Stimulated activated naive B cell treated with anti-CD40 and anti-IgM and Interleukin-4, amounts not matched to agents 10 μg/mL and 1 μg/mL and 100 μg/mL, for 72 hours (primary cell): ENCODE results near the gene SDHAF1.
"Not testable (repeated sequence)": the region's sequence is repeated elsewhere in the genome, so short reads cannot be mapped to it uniquely, and the experiment has no call there.

ENCODE experiments used
- ATAC-seq, 2 donors: fragments of 150-1000 bp; cut with Tn5 transposase; replicated peaks; 2 replicates each; pipeline ENCODE4 v1.10.0; 2021; ENCODE audit warnings: moderate library complexity in 1 of 2
- DNase-seq: peaks from one replicate; pipeline ENCODE4 v3.0.0; 2021
- H3K27ac Mint-ChIP-seq: one replicate; pipeline ENCODE4 v1.8.0; 2022; ENCODE audit warnings: mild to moderate bottlenecking, mixed read lengths
- H3K27me3 Mint-ChIP-seq, 2 donors: one replicate each; pipeline ENCODE4 v1.8.0; 2022; ENCODE audit warnings: mixed read lengths in 2 of 2
- H3K36me3 Mint-ChIP-seq, 2 donors: one replicate each; pipeline ENCODE4 v1.8.0; 2022; ENCODE audit warnings: mixed read lengths in 2 of 2, mild to moderate bottlenecking in 1 of 2
- H3K4me1 Mint-ChIP-seq, 2 donors: one replicate each; pipeline ENCODE4 v1.8.0; 2022; ENCODE audit warnings: mixed read lengths in 2 of 2, mild to moderate bottlenecking in 1 of 2
- H3K4me3 Mint-ChIP-seq, 2 donors: one replicate each; pipeline ENCODE4 v1.8.0; 2022; ENCODE audit warnings: mild to moderate bottlenecking in 2 of 2, mixed read lengths in 2 of 2, moderate library complexity in 1 of 2
- H3K9me3 Mint-ChIP-seq, 2 donors: one replicate each; pipeline ENCODE4 v1.8.0; 2022; ENCODE audit warnings: mixed read lengths in 2 of 2, mild to moderate bottlenecking in 1 of 2

The SDHAF1 gene

DNA sequence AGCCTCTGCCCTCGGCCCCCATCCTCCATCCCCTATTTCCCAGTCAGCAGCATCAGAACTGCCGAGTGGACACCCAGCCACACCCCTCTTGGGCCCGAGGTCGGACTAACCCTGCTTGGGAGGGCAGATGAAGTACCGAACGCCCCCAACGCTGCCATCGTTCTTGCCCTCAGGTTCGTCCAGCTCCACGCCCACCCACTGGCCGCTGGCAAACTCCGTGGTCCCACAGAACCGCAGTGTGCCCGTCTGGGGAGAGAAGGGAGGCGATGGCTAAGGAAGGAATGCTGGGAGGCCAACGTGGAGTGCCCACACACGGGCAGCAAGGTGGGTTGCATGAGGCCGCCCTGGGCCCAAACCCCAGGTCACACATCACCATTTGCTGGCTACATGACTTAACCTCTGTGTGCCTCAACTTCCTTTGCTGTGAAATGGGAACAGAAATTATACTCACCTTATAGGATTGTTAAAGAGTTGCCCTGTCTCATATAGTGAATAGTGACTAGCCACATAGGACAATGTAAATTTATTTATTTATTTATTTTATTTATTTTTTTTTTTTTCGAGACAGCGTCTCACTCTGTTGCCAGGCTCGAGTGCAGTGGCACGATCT is 24.2 kb downstream of the SDHAF1 start:
- H3K27ac Mint-ChIP-seq, result peak overlapping the region; percentile 59
- DNase-seq (no peak), ATAC-seq (no peak)
- peaks cover 26 to 28% of the 10 kb centered on the region in 2 donors for H3K36me3 Mint-ChIP-seq
- H3K27me3 Mint-ChIP-seq, result no peaks in the 10 kb centered on the region
- no peaks in the 10 kb centered on the region for H3K9me3 Mint-ChIP-seq
- no peak overlapping the region for H3K4me3 Mint-ChIP-seq
- H3K4me1 Mint-ChIP-seq, result peaks cover 10 to 18% of the 10 kb centered on the region in 2 donors

DNA sequence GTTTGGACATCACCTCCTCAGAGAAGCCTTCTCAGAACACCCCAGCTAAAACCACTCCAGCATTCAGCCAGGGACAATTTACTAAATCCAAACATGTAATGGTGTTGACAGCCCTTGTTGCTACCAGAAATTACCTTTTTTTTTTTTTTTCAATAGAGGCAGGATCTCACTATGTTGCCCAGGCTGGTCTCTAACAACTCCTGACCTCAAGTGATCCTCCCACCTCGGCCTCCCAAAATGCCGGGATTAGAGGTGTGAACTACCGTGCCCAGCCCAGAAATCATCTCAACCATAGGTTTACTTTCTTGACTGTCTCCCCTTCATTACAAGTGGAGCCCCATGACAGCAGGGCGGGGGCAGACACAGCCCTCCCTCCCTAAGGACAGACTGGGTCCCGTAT is 28.4 kb downstream of the SDHAF1 start:
- no peaks in the 10 kb centered on the region for H3K27me3 Mint-ChIP-seq
- no peak for ATAC-seq
- H3K36me3 Mint-ChIP-seq, result peaks cover 20 to 32% of the 10 kb centered on the region in 2 donors
- no peak for DNase-seq
- H3K27ac Mint-ChIP-seq, result no peak overlapping the region
- no peaks in the 10 kb centered on the region for H3K9me3 Mint-ChIP-seq
- H3K4me1 Mint-ChIP-seq, result no peaks in the 10 kb centered on the region
- H3K4me3 Mint-ChIP-seq, result no peak overlapping the region

DNA sequence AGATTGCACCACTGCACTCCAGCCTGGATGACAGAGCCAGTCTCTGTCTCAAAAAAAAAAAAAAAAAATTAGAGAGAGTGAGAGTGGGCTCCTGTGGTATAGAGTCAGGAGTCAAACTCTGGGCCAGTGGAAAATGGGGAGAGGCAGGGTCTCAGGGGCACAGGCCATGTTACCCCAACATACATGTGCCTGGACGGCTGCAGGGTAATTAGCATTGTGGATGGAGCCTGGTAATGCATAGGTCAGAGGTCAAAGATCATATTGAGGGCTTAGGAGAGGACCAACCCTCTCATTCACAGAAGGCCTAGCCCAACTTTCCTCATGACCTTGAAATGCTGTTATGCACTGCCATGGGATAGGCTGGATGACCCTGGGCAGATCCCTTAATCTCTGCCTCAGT is 30.6 kb downstream of the SDHAF1 start:
- ATAC-seq, result no peak
- no peak overlapping the region for H3K4me3 Mint-ChIP-seq
- H3K27me3 Mint-ChIP-seq, result no peaks in the 10 kb centered on the region
- peaks cover 34 to 41% of the 10 kb centered on the region in 2 donors for H3K36me3 Mint-ChIP-seq
- no peaks in the 10 kb centered on the region for H3K9me3 Mint-ChIP-seq
- no peaks in the 10 kb centered on the region for H3K4me1 Mint-ChIP-seq
- no peak overlapping the region for H3K27ac Mint-ChIP-seq
- DNase-seq, result no peak

DNA sequence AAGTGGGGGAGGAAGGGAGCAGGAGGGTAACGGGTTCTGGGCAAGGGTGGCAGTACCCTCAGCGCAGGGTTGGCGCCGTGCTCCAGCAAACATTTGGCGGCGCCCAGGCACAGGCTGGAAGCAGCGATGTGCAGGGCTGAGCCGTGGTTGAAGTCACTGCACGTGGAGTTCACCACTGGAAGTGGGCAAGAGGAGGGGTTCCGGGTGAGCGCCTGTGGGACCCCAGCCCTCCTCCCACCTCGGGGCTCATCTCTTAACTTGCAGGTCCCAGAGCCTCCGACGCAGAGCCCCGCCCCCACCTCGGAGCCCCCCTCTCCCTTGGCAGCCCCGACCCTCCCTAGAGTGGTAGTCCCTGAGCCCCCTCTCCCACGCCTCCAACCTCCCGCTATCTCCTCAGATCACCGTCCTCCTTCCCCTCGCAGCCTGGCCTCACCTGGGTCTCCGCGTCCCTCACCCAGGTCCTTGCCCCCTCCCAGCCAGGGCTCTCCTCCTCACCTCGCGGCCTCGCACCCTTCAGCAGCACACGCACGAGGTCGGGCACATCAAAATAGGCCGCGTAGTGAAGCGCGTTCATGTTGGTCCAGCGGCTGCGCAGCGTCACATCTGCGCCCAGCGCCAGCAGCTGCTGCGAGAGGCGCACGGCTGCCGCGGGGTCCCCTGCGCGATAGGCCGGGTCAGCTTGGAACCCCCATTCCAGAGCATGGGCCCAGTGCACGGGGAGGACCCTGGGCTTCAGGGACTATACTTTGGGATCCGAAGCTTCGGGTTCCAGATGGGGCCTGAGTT is 31.3 kb downstream of the SDHAF1 start:
- no peak overlapping the region for H3K27ac Mint-ChIP-seq
- H3K4me3 Mint-ChIP-seq, result no peak overlapping the region
- no peaks in the 10 kb centered on the region for H3K4me1 Mint-ChIP-seq
- H3K9me3 Mint-ChIP-seq, result no peaks in the 10 kb centered on the region
- no peaks in the 10 kb centered on the region for H3K27me3 Mint-ChIP-seq
- peaks cover 33 to 41% of the 10 kb centered on the region in 2 donors for H3K36me3 Mint-ChIP-seq
- DNase-seq (no peak), ATAC-seq (no peak)

DNA sequence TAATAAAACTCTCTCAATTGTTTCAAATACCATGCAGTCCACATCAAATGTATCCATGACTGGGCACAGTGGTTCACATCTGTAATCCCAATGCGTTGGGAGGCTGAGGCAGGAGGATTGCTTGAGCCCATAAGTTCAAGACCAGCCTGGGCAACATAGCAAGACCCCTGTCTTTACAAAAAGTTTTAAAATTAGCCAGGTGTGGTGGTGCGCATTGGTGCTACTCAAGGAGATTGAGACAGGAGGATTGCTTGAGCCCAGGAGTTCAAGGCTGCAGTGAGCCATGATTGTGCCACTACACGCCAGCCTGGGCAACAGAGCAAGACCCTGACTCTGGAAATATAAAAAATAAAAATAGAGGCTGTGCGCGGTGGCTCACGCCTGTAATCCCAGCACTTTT is 32.7 kb downstream of the SDHAF1 start:
- Mint-ChIP-seq H3K36me3 (peaks cover 35 to 42% of the 10 kb centered on the region in 2 donors), H3K27ac (no peak overlapping the region), H3K4me3 (no peak overlapping the region), H3K9me3 (no peaks in the 10 kb centered on the region), H3K27me3 (peaks cover 0 to 9% of the 10 kb centered on the region in 2 donors), H3K4me1 (peaks cover 2 to 6% of the 10 kb centered on the region in 2 donors)
- no peak for ATAC-seq
- DNase-seq, result no peak

DNA sequence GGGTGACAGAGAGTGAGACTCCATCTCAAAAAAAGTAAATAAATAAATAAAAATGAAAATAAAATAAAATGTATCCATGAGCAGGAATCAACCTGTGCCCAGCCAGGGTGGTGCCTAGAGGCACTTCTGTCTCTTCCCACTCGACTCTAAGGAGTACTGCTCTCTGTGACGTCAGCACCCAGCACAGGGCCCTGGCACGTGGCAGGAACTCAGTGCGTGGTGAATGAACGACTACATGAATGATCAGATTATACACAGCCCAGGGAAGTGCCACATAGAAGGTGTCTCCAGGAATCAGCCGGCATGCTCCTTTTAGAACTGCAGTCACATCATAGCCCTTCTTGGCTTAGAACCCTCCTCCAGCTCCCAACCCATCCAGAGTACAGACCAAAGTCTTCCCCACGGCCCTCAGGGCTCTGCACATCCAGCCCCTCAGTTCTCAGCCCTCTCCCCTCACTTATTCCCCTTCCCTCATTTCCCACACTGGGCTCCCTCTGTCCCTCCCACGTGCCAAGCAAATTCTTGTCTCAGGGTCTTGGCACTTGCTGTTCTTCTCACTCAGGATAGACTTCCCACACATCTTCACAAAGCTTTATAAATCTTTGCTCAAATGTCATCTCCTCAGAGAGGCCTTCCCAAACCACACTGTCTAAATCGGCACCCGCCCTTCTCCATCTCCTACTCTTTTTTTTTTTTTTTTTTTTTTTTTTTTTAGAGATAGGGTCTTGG is 33.5 kb downstream of the SDHAF1 start:
- peaks cover 2 to 10% of the 10 kb centered on the region in 2 donors for H3K4me1 Mint-ChIP-seq
- H3K36me3 Mint-ChIP-seq, result peaks cover 30 to 37% of the 10 kb centered on the region in 2 donors
- no peaks in the 10 kb centered on the region for H3K9me3 Mint-ChIP-seq
- peaks cover 1 to 11% of the 10 kb centered on the region in 2 donors for H3K27me3 Mint-ChIP-seq
- DNase-seq (no peak), ATAC-seq (no peak)
- no peak overlapping the region for H3K27ac Mint-ChIP-seq
- H3K4me3 Mint-ChIP-seq, result no peak overlapping the region

DNA sequence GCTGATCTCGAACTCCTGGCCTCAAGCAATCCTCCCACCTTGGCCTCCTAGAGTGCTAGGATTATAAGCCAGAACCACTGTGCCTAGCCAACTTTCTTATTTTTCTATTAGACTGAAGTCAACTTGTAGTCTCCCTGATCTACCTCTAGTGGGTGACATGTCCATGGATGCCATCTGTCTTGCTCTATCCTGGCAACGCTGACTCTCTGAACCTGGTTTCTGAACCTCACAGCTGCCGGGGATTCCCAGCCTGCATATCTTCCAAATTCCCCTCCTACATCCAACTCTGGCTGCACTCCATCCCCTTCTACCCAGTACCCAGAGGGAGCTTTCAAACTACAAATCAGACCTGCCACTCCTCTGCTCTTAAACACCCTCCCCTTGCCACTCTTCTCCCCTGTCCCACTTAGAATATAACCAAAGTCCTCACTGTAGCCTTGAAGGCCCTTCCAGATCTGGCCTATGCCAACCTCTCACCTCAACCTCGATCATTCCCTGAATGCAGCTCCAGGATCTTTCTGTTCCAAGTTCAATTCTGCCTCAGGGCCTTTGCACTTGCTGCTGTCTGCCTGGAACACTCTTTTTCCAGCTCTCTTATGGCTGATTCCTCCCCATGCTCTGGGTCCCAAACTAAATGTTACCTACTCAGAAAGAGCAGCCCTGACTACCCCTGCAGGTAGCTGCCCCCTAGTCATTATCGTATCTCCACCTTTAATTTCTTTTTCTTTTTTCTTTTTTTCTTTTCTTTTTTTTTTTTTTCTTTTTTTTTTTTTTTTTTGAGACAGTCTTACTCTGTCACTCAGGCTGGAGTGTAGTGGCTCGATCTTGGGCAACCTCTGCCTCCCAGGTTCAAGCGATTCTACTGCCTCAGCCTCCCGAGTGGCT is 35.5 kb downstream of the SDHAF1 start:
- Mint-ChIP-seq H3K9me3 (no peaks in the 10 kb centered on the region), H3K27me3 (peaks cover 8 to 11% of the 10 kb centered on the region in 2 donors), H3K4me3 (no peak overlapping the region), H3K4me1 (peaks cover 4 to 13% of the 10 kb centered on the region in 2 donors), H3K27ac (no peak overlapping the region), H3K36me3 (peaks cover 38 to 41% of the 10 kb centered on the region in 2 donors)
- ATAC-seq (peak in 1 of 2 donors; percentile 33), DNase-seq (no peak)

DNA sequence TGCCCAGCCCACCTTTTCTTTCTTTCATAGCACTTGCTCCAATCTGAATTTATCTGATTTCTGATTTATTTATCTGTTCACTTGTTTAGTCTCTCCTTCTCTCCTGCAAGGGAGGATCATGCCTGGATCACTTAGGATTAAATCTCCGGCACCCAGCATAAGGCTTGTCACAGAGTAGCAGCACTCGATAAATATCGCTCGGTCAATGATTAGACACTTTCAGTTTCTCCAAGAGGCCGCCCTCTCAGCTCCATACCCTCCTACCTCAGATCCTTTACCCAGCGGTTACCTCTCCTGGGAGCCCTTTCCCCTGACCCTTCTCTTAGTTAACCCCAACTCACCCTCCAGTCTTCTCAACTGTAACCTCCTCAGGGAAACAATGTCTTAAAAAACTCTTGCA is 36.3 kb downstream of the SDHAF1 start:
- H3K4me3 Mint-ChIP-seq, result no peak overlapping the region
- H3K36me3 Mint-ChIP-seq, result peaks cover 40 to 41% of the 10 kb centered on the region in 2 donors
- H3K27ac Mint-ChIP-seq, result no peak overlapping the region
- peaks cover 4 to 14% of the 10 kb centered on the region in 2 donors for H3K4me1 Mint-ChIP-seq
- peaks cover 8 to 11% of the 10 kb centered on the region in 2 donors for H3K27me3 Mint-ChIP-seq
- ATAC-seq (no peak), DNase-seq (no peak)
- no peaks in the 10 kb centered on the region for H3K9me3 Mint-ChIP-seq

DNA sequence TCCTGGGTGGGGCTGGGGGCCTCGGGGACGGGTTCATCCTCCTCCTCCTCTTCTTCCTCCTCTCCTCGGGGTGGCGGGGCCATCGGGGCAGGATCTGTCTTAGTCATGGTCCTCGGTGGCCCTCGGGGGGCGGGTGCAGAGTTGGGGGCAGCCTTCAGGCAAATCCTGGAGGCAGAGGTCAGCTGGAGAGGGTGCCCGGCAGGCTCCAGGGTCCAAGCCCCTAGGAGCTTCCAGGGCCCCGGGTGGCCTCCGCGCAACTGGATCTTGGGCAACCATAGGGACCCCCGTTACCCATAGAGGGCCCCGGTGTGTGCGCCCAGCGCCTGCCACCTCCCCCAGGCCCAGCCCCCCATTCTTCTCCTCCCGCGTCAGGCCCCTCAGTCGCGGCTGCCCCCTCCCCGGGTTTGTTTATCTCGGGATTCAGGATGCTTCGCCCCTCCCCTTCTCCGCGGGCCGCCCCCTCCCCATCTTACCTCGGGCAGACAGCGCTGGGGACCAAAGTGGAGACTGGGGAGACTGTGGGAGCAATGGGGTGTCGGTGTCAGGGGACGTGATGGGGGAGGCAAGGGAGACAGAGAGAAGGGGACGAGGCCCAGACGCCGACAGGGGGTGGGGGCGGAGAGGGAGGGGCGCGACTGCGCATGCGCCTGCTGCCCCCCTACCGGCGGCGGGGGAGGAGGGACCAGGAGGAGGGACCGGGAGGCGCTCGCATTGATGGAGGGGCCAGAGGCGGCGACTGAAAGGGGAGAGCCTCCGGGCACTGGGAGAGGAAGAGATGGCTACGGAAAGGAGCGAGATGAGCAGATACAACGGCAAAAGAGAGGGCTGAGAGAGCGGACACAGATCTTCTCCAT is 37.5 kb downstream of the SDHAF1 start, which contains the start of gene CLIP3:
TSS of gene CLIP3 (minus strand) at position 623 of the 854 bp plus-strand sequence. CDS start at position 107, 516 bp downstream.
- ATAC-seq, result peak; percentile 39 to 44
- Mint-ChIP-seq H3K27ac (peak within 1 kb of the TSS; percentile 70), H3K4me3 (peak within 1 kb of the TSS; percentile 45 to 62), H3K27me3 (peaks cover 8 to 11% of the 10 kb centered on the region in 2 donors), H3K4me1 (peaks cover 7 to 14% of the 10 kb centered on the region in 2 donors), H3K36me3 (peaks cover 45 to 47% of the 10 kb centered on the region in 2 donors), H3K9me3 (no peaks in the 10 kb centered on the region)
- DNase-seq, result no peak

DNA sequence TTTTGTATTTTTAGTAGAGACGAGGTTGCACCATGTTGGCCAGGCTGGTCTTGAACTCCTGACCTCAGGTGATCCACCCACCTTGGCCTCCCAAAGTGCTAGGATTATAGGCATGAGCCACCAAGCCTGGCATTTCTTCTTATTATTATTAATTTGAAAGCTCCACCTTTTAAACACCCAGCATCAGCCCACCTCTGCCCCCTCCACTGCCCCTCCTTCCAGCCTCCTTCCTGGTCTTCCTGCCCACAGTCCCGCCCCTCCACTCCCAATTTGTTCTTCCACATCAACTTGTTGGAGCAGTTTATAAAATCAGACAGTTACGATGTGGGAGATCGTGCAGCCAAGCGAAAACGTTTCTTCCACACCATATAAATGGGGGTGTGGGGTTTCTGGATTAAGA is 45.5 kb downstream of the SDHAF1 start:
- peaks cover 17 to 24% of the 10 kb centered on the region in 2 donors for H3K36me3 Mint-ChIP-seq
- H3K27me3 Mint-ChIP-seq, result no peaks in the 10 kb centered on the region
- peaks cover under 1 to 3% of the 10 kb centered on the region in 2 donors for H3K4me1 Mint-ChIP-seq
- no peak overlapping the region for H3K27ac Mint-ChIP-seq
- ATAC-seq (no peak), DNase-seq (no peak)
- H3K9me3 Mint-ChIP-seq, result no peaks in the 10 kb centered on the region
- H3K4me3 Mint-ChIP-seq, result no peak overlapping the region

DNA sequence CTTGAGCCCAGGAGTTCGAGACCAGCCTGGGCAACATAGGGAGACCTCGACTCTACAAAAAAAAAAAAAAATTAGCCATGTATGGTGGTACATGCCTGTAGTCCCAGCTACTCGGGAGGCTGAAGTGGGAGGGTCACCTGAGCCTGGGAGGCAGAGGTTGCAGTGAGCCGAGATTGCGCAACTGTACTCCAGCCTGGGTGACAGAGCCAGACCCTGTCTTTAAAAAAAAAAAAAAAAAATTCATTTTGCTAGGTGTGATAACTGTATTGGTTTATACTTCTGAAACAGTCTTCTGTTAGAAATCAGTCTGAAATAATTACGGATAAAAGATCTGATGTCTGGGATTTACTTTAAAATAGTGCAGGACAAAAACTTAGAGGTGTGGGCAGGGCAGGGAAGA is 46.1 kb downstream of the SDHAF1 start:
- DNase-seq, H3K9me3 Mint-ChIP-seq, H3K27me3 Mint-ChIP-seq, ATAC-seq, H3K4me1 Mint-ChIP-seq, H3K4me3 Mint-ChIP-seq, H3K27ac Mint-ChIP-seq: not testable (repeated sequence)
- peaks cover 15 to 23% of the 10 kb centered on the region in 2 donors for H3K36me3 Mint-ChIP-seq

DNA sequence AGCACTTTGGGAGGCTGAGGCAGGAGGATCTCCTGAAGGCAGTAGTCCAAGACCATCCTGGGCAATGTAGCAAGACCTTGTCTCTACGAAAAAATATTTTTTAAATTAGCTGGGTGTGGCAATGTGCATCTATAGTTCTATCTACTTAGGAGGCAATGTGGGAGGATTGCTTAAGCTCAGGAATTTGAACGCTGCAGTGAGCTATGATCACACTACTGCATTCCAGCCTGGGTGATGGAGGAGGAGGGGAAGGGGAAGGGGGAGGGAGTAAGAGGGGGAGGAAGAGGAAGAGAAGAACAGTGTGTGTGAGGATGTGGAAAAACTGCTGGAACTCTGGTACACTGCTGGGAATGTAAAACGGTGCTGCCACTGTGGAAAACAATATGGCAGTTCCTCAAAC is 46.8 kb downstream of the SDHAF1 start:
- no peak for DNase-seq
- no peak overlapping the region for H3K27ac Mint-ChIP-seq

DNA sequence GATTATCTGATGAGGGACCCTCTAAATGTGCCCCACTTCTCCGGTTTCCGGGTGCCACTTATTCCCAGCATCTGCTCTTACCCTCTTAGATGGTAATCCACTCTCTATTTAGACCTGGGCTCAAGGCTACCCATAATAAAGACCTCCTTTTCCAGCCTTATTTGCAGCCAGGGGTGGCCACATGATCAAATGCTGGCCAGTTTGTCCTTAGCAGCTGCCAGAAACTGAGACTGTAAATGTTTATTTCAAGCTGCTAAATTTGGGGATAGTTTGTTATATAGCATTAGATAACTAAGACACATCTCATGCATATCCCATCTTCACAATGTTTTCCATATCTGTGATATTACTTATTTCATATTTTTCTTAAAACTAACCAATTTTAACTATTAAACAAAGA is 49.0 kb downstream of the SDHAF1 start:
- ATAC-seq (no peak), DNase-seq (no peak)
- Mint-ChIP-seq H3K36me3 (peaks cover 15 to 22% of the 10 kb centered on the region in 2 donors), H3K27ac (no peak overlapping the region), H3K4me3 (no peak overlapping the region), H3K9me3 (peaks cover 0 to 1% of the 10 kb centered on the region in 2 donors), H3K4me1 (no peaks in the 10 kb centered on the region), H3K27me3 (no peaks in the 10 kb centered on the region)

More for the DNA sequence above, 46.8 kb downstream of the SDHAF1 start:
- no peak for ATAC-seq
- H3K9me3 Mint-ChIP-seq, result peaks cover 0 to 1% of the 10 kb centered on the region in 2 donors
- peaks cover 0 to 3% of the 10 kb centered on the region in 2 donors for H3K4me1 Mint-ChIP-seq
- H3K4me3 Mint-ChIP-seq, result no peak overlapping the region
- no peaks in the 10 kb centered on the region for H3K27me3 Mint-ChIP-seq
- H3K36me3 Mint-ChIP-seq, result peaks cover 19 to 26% of the 10 kb centered on the region in 2 donors
